Stimulated activated CD8-positive, alpha-beta memory T cell treated with anti-CD3 and anti-CD28 coated beads, Interleukin-15, amount 100 ng/mL, for 24 hours (primary cell): ENCODE data around the gene ZFYVE16.
"Not testable (repeated sequence)": the region's sequence is repeated elsewhere in the genome, so short reads cannot be mapped to it uniquely, and the experiment has no call there.

Experiments
- DNase-seq: peaks from one replicate; pipeline ENCODE4 v3.0.0-alpha.2; 2020; ENCODE audit warnings: low read depth

ZFYVE16 gene

DNA sequence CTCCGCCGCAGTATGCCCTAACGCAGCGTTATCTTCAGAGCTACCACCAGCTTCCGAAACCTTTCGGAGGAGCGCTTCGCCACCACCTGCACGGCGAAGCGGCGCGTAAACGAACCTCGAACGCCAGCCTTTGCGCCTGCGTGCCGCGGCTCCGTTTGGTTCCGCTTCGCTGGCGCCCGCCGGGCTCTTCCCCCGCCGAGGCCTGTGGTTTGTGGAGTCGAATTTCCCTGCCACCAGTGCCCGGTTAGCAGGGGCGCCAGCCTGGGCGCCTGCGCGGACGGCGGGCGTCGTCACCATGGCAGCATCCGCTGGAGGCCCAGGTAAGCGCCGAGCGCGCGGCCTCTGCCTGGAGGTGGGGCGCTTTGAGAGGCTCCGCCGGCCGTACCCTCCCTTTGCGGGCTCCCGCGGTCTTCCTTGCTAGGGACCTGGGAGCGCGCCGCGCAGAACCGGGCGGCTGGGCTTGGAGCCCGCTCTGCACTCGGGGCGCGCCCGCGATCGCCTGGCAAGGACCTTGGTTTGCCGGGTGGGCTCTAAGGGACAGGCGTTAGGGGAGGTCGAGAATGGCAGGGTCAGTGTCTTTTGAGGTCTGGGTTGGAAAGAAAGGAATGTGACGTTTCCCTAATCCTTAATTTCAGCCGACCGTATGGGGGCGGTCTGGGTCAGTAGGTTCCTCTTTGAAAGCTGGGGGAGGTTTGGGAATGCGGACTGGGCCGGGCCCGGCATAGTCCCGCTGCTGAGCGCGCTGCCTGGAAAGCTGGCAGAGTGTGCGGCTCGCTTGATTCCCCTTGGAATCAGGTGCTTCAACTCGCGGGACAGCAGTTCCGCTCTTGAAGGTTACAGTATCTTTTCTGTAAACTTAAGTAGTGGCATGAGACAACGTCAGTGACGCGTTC, 80.2 kb downstream of the ZFYVE16 start, which contains the start of gene FAM151B:
FAM151B (plus strand) TSS at position 272 of the 893 bp plus-strand sequence; CDS start at position 296, 24 bp downstream.
- DNase-seq: peak; percentile 26

- DNase-seq: no peak
Measured at GRCh38 chr5:80491296-80491695, 83.4 kb downstream of the ZFYVE16 start.

- DNase-seq: no peak
Measured at GRCh38 chr5:80492741-80493140, 84.9 kb downstream of the ZFYVE16 start.

DNA sequence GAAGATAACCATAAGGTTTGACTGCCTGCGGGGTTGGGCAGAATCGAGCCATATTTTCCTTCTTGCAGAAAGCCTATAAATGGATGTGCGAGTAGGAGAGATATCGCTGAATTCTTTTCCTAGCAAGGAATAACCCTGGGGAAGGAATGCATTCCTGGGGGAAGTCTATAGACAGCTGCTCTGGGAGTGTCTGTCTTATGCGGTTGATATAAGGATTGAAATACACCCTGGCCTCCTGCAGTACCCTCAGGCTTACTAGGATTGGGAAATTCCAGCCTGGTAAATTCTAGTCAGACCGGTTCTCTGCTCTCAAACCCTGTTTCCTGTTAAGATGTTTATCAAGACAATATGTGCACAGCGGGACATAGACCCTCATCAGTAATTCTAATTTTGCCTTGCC, 85.6 kb downstream of the ZFYVE16 start:
- DNase-seq: not testable (repeated sequence)

DNA sequence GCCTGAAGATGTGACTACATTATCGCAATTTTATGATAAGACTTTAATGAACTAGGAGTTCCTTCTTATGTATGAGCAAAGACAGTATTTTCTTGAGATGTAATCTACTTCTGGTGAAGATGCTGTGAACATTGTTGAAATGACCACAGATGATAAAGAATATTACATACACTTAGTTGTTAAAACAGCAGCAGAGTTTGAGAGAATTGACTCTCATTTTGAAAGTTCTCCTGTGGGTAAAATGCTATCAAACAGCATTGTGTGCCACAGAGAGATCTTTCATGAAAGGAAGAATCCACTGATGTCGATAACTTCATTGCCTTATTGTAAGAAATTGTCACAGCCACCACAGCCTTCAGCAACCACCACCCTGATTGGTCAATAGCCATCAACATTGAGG, 88.0 kb downstream of the ZFYVE16 start:
- no peak for DNase-seq

GRCh38 chr5:80502800-80503199, 94.9 kb downstream of the ZFYVE16 start:
- no peak for DNase-seq

- DNase-seq: no peak
Measured at GRCh38 chr5:80503641-80504040, 95.8 kb downstream of the ZFYVE16 start.

DNA sequence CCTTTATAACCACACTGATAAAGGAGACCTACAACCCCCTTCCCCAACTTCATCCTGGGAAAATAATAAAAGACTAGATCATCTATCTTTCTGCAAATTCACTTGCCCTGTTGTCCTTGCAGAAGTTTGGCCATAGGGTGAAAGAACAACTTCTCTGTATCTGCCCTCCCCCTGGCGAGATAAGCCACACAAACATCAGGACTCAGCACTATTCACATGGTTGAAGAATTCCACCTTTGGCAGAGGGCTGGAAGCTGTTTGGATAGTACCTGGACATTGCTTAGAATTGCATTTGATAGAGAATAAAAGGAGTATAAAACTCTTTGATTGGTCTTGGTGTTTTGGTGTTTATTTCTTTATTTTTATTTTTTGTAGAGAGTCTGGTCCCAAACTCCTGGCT, 97.0 kb downstream of the ZFYVE16 start:
- DNase-seq: no peak

GRCh38 chr5:80507663-80508062, 99.8 kb downstream of the ZFYVE16 start:
- no peak for DNase-seq

GRCh38 chr5:80508844-80509243, 101.0 kb downstream of the ZFYVE16 start:
- DNase-seq: no peak

- no peak for DNase-seq
Measured at GRCh38 chr5:80509362-80509761, 101.5 kb downstream of the ZFYVE16 start.

GRCh38 chr5:80516826-80517225, 109.0 kb downstream of the ZFYVE16 start:
- DNase-seq: no peak
